WTC11 (cell line): ENCODE data around the gene ABHD15. TPM values are rescaled to one million over a fixed set of nuclear protein-coding genes. Genes with fewer than 3 reads are reported as not detected.

Experiments
- ATAC-seq: fragments of 200-7000 bp; cut with Tn5 transposase; 2 replicates; pipeline ENCODE4 v1.10.0; 2021; ENCODE audit warnings: mild to moderate bottlenecking, moderate library complexity
- CTCF ChIA-PET: fragments of 300-600 bp; sonication (Branson Sonifier 250); formaldehyde crosslinking; loops from one replicate; lab custom pipeline; 2021; ENCODE audit warnings: antibody characterized with exemption; lab: Charles Lee
- POLR2A ChIA-PET: fragments of 350-600 bp; sonication (Branson Sonifier 250); formaldehyde crosslinking; loops from one replicate; lab custom pipeline; 2021; ENCODE audit warnings: antibody characterized with exemption; lab: Charles Lee
- DNase-seq: peaks from one replicate; pipeline ENCODE4 v3.0.0; 2021; ENCODE audit warnings: low spot score
- H3K27ac Mint-ChIP-seq: 2 replicates; pipeline ENCODE4 v1.8.0; 2021; ENCODE audit warnings: mixed read lengths
- H3K27me3 Mint-ChIP-seq: 2 replicates; pipeline ENCODE4 v1.8.0; 2021; ENCODE audit warnings: low read depth, mild to moderate bottlenecking, moderate library complexity, mixed read lengths
- H3K36me3 Mint-ChIP-seq: 2 replicates; pipeline ENCODE4 v1.8.0; 2021; ENCODE audit warnings: mixed read lengths
- H3K4me1 Mint-ChIP-seq: 2 replicates; pipeline ENCODE4 v1.8.0; 2022; ENCODE audit warnings: mixed read lengths
- H3K4me3 Mint-ChIP-seq: 2 replicates; pipeline ENCODE4 v1.8.0; 2021; ENCODE audit warnings: mild to moderate bottlenecking, moderate library complexity, mixed read lengths
- H3K9me3 Mint-ChIP-seq: 2 replicates; pipeline ENCODE4 v1.8.0; 2021; ENCODE audit warnings: mixed read lengths
- AR ChIP-seq: fragments of 250-450 bp; sonication (Bioruptor Pico); IDR thresholded peaks from 2 replicates; pipeline ENCODE4 v1.9.0; 2021; ENCODE audit warnings: mild to moderate bottlenecking
- ATF2 ChIP-seq: sonication (generic); formaldehyde crosslinking; IDR thresholded peaks from 2 replicates; pipeline ENCODE4 v1.8.1; 2022; ENCODE audit warnings: low read depth, missing genetic modification reagents, borderline replicate concordance
- CTCF ChIP-seq: fragments of 200-600 bp; IDR thresholded peaks from 2 replicates; pipeline ENCODE4 v1.8.0; 2022; ENCODE audit warnings: antibody characterized with exemption
- FOXJ3 ChIP-seq: sonication (generic); formaldehyde crosslinking; IDR thresholded peaks from 2 replicates; pipeline ENCODE4 v1.9.0; 2021; ENCODE audit warnings: missing genetic modification reagents, mild to moderate bottlenecking, borderline replicate concordance
- FOXP4 ChIP-seq: sonication (generic); formaldehyde crosslinking; IDR thresholded peaks from 2 replicates; pipeline ENCODE4 v1.8.0; 2022; ENCODE audit warnings: mild to moderate bottlenecking, missing genetic modification reagents
- SP1 ChIP-seq: sonication (generic); formaldehyde crosslinking; conservative IDR thresholded peaks from 2 replicates; pipeline ENCODE4 v1.8.1; 2022; ENCODE audit warnings: missing genetic modification reagents
- STAT6 ChIP-seq: sonication (generic); formaldehyde crosslinking; conservative IDR thresholded peaks from 2 replicates; pipeline ENCODE4 v1.8.1; 2023; ENCODE audit warnings: mild to moderate bottlenecking, low read depth, missing genetic modification reagents, moderate library complexity
- USF2 ChIP-seq: sonication (generic); formaldehyde crosslinking; IDR thresholded peaks from 2 replicates; pipeline ENCODE4 v1.8.1; 2023; ENCODE audit warnings: mild to moderate bottlenecking, missing genetic modification reagents, moderate library complexity
- ZNF423 ChIP-seq: fragments of 250-450 bp; sonication (Bioruptor Pico); IDR thresholded peaks from 2 replicates; pipeline ENCODE4 v2.1.2; 2022; ENCODE audit warnings: mild to moderate bottlenecking, moderate library complexity
- ZNF512 ChIP-seq: sonication (generic); formaldehyde crosslinking; IDR thresholded peaks from 2 replicates; pipeline ENCODE4 v1.8.1; 2022; ENCODE audit warnings: missing genetic modification reagents, borderline replicate concordance
- ZSCAN18 ChIP-seq: fragments of 250-450 bp; sonication (Bioruptor Pico); IDR thresholded peaks from 2 replicates; pipeline ENCODE4 v2.1.2; 2022; ENCODE audit warnings: mild to moderate bottlenecking, moderate library complexity
- total RNA-seq: library from RNA; stranded (reverse); gene quantifications from 3 replicates; pipeline ENCODE4 v1.2.3, GENCODE V29; 2021

The ABHD15 gene
- total RNA-seq, 1 experiment from 2014 or later, result 2.8 TPM

- TF ChIP-seq FOXJ3, result no peak
- peak; percentile 80 for TF ChIP-seq SP1 (CRISPR knock-in tag)
- TF ChIP-seq ZSCAN18 (CRISPR knock-in tag), result no peak
- TF ChIP-seq AR (CRISPR knock-in tag), result no peak
- TF ChIP-seq ZNF423, result no peak
- peak; percentile 67; the same call in 1 of the 2 replicates for TF ChIP-seq STAT6 (CRISPR knock-in tag)
- TF ChIP-seq ZNF512 (CRISPR knock-in tag), result no peak
Measured at GRCh38 chr17:29613352-29613837, 46.6 kb upstream of the ABHD15 start (continued).

GRCh38 chr17:29612404-29613280 lies 45.8 kb upstream of the ABHD15 start:
- no peak overlapping the region for H3K27ac Mint-ChIP-seq
- peaks cover 4% of the 10 kb centered on the region; the same call in 1 of the 2 replicates for H3K36me3 Mint-ChIP-seq
- POLR2A ChIA-PET, result interaction anchor here (1.1 kb wide), 2 partner anchors 10 to 20 kb away, joined by 3 read pairs; partner anchors contain the start of genes ANKRD13B and CORO6
- peaks cover 25% of the 10 kb centered on the region for H3K4me1 Mint-ChIP-seq
- H3K27me3 Mint-ChIP-seq, result peaks cover 49% of the 10 kb centered on the region
- ATAC-seq (peak; percentile 0; the same call in 1 of the 2 replicates), DNase-seq (no peak)
- no peak for TF ChIP-seq ATF2 (CRISPR knock-in tag)
- TF ChIP-seq CTCF, result no peak
- TF ChIP-seq USF2 (CRISPR knock-in tag), result no peak
- no peak for TF ChIP-seq FOXP4 (CRISPR knock-in tag)
- peak overlapping the region; percentile 35 for H3K4me3 Mint-ChIP-seq
- no peaks in the 10 kb centered on the region for H3K9me3 Mint-ChIP-seq
- CTCF ChIA-PET, result interaction anchor here (0.5 to 9.2 kb wide), 26 partner anchors 8 to 436 kb away, joined by 3 to 272 read pairs (median 6); partner anchors contain the start of genes ABHD15, ANKRD13B, CORO6 and SSH2
